ENCODE results near the gene KRTAP12-2.
"Not testable (repeated sequence)": the region's sequence is repeated elsewhere in the genome, so short reads cannot be mapped to it uniquely, and the experiment has no call there.

KRTAP12-2 gene

DNA sequence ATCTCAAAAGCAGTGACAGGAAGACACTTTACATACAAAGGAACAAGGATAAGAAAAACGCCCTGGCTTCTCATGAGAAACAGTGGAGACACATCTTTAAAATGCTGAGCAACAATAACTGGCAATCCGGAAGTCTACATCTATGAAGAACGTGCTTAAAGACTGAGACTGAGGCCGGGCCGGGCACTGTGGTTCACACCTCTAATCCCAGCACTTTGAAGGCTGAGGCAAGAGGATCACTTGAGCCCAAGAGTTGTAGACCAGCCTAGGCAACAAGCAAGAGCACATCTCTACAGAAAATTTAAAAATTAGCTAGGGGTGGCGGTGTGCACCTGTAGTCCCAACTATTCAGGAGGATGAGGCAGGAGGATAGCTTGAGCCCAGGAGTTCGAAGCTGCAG, 17.4 kb upstream of the KRTAP12-2 start:
- no peak for DNase-seq

DNA sequence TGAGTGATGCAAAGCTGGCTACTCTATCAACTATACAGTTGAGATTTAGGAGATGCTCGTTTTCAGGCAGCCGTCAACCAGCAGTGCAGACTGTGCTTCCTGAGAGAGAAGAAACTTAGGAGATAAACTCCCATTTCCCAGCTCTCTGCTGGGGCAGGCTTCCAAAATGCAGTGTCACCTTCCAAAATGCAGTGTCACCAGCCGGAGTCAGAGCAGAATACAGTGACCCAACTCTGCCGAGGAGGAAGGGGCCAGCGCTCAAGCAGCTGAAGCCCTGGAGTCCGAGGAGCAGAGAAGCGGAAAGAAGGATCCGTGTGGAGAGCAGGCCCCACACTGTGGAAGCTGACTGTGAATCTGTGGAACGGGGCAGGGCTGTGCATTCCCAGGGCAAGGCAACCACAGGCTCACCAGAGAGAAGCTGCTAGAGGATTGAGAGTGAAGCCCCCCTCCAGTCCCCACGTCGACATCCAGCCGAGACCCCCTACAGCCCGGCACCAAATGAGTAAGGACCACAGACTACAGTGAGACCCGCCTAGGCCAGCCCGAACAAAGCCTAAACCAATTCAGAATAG, 15.9 kb upstream of the KRTAP12-2 start:
- DNase-seq: no peak

DNA sequence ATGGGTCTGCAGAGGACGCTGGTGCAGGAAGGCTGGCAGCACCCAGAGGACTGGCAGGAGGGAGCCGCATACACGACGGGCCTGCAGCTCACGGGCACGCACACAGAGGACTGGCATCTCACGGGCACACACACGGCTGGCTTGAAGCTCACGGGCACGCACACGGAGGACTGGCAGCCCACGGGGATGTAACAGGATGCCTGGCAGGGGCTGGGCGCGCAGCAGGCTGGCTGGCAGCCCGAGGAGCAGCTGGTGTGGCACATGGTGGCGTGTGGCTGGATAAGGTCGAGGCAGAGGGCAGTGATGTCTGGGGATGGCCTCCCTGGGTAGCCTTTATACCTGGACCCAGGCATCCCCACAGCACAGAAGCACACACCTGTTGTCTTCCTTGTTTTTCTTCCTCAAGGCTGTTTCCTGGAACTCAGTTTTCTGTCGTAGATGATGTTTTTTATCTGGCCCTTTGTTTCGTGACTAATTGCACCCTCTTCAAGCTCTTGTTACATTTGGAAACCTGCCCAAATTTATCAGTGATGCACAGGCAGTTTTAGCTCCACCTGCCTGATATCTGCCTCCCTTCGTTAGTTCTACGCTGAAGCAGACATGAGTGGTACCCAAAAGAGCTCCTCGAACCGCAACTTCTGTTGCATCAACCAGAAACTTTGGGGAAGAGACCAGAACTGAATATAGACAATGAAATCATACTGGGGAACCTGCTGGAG, 15.3 kb upstream of the KRTAP12-2 start, which contains the start of gene KRTAP12-1:
Gene KRTAP12-1 (minus strand): TSS at position 303 of the 719 bp plus-strand sequence. CDS start 40 bp downstream, at position 263.
- DNase-seq: no peak

DNA sequence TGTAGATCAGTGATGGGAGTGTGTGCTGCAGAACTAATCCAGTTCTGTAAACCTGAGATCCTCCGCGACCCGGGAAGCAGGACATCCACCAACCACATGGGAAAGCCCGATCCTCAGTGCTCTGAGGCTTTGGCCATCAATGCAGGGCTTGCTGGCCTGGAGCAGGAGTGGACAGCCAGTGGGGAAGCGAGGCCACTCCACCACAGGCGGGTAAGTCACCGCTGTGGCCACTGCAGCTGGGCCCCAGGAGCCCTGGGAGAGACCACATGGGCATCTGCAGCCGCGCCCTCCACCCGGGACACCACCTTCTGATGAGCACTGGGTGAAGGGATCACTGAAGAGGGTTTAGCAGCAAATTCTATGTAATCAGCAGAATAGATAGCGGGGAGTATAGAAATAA, 14.4 kb upstream of the KRTAP12-2 start:
- DNase-seq: no peak

DNA sequence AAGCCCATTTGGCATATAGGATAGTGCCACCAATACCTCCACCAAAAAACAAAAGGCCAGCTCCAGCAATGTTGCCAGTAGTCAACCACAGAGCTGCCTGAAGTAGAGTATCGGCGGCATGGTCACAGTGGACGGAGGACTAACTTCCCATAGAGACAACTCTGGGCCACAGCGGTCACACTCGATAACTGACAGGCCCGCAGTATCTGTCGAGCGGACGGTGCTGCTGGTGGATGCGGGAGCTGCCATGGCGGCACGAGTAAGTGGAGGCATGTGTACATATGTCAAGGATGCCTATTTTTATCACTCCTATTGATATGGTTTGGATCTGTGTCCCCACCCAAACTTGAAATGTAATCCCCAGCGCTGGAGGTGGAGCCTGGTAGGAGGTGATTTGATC, 11.2 kb upstream of the KRTAP12-2 start:
- peak in 1 of 2 donors; percentile 8 for DNase-seq

DNA sequence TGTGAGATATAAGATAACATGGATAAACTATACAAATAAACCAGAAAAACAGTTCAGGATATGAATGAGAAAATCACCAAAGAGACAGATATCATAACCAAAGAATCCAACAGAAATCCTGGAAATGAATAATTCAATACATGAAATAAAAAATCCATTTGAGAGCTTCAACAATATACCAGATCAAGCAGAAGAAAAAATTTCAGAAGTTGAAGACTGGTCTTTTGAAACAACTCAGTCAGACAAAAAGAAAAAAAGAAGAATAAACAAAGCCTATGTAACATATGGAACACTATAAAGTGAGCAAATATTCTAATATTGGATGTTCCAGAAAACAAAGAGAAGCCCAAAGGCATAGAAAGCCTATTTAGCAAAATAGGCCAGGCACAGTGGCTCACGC, 5.2 kb upstream of the KRTAP12-2 start:
- DNase-seq: no peak

DNA sequence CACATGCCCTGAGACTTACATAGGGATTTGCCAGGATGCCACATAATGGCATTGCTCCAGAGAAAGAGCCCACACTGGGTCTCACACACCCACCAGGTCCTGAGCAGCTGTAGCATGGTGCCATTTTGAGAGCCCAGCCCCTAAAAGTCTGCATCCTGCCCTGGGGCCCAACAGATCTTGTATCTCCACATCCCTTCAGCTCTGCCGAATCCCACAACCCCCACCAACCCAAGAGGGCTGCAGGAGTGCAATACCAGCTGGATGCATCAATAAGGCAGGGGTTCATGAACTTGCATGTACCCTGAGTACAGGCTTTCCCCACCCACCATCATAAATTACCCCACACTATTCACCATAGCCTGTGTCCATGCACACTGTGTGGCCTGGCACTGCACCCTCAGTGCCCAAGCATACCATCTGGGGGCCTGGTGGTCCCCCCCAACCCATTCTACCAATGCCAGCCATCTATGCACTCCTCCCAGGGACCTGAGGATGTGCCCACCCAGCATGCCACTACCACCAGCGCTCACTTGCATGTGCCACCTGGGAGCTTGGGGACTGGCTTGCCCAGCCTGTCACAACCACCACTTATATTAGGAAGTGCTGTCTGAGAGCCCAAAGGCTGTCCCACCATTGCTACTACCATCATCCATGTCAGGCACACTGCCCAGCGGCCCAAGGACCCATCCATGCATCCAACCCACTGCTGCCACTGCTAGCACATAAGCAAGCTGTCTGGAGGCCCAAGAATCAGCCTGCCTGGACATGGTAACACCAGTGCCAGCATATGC, 4.1 kb upstream of the KRTAP12-2 start:
- no peak for DNase-seq

DNA sequence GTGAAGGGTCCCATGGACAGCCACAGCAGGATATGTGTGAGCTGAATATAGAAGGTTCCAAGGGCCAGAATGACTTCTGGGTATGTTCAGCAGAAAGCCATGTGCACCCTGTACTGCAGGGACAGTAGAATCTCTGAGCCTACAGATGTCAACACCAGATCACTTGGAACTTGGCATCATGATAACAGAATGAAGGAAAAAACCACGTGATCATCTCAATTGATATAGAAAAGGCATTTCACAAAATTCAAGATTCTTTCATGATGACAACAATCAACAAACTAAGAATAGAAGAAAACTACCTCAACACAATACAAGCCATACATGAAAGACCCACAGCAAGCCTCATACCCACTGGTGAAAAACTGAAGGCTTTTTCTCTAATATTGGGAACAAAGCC, 885 bp upstream of the KRTAP12-2 start:
- DNase-seq: no peak

DNA sequence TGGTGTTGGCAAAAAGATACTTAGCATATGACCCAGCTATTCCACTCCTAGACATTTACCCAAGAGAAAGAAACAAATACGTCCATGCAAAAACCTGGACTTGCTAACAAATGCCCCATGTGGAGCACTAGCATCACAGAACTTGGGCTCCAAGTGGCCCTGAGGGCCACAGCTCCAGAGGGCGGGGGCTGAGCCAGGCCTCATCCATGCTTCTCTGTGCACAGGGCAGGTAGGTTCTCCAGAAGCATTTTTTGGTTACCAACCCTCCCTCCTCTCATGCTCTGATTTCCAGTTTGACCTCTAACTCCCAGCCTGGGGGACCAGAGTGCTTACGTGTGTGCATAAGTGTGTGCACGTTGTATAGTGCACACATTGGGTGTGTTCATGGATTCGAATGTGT, 2.0 kb downstream of the KRTAP12-2 start:
- DNase-seq: no peak

DNA sequence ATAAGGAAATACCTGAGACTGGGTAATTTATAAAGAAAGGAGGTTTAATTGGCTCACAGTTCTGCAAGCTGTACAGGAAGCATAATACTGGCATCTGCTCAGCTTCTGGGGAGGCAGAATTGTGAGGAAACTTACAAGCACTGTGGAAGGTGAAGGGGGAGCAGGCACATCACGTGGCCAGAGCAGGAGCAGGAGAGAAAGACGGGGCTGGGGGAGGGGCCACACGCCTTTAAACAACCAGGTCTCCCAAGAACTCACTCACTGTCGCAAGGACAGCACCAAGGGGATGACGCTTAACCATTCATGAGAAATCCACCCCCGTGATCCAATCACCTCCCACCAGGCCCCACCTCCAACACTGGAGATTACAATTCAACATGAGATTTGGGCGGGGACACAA, 5.2 kb downstream of the KRTAP12-2 start:
- not testable (repeated sequence) for DNase-seq

DNA sequence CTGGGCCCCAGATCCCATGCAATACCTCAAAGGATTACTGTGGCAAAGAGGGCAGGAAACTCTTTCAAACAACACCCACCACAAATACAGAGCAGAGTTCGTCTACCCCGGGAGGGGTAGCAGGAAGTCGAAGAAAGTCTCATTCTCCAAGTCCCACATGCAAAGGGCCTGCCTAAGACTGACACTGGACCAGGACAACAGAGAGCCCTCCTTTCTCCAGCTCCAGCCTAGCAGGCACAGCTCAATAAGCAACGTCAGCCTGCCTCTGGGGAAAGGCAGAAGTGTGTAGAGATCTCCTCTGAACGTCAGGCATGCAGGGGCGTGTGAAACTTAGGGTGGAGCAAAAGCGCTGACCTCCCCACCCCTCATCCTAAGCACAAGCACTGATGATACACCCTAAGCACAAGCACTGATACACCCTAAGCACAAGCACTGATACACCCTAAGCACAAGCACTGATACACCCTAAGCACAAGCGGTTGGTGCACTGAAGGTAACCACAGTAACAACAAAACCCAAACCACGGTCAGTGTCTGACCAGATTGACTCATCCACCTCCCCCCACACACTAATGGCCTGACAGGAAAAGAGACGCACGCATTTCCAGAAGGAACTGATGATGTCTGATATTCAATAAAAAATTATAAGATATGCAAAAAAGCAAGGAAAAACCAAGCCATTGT, 7.7 kb downstream of the KRTAP12-2 start:
- no peak for DNase-seq

DNA sequence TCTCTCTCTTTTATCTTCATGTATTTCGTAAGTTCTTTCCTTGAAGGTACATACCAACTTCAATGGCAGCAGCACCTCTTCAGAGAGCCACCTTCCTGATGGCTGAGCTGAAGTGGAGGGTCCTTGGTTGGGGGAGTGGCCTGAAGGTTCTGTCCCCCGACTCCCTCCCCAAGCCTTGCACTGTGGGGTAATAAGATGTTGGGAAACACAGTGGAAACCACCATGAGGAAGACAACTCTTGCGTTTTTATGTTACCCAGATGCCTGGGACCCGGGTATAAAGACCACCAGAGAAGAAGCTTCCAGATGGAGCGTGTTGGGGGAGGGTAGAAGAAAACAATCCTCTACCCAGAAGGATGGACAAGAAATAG, 8.2 kb downstream of the KRTAP12-2 start:
- DNase-seq: no peak

DNA sequence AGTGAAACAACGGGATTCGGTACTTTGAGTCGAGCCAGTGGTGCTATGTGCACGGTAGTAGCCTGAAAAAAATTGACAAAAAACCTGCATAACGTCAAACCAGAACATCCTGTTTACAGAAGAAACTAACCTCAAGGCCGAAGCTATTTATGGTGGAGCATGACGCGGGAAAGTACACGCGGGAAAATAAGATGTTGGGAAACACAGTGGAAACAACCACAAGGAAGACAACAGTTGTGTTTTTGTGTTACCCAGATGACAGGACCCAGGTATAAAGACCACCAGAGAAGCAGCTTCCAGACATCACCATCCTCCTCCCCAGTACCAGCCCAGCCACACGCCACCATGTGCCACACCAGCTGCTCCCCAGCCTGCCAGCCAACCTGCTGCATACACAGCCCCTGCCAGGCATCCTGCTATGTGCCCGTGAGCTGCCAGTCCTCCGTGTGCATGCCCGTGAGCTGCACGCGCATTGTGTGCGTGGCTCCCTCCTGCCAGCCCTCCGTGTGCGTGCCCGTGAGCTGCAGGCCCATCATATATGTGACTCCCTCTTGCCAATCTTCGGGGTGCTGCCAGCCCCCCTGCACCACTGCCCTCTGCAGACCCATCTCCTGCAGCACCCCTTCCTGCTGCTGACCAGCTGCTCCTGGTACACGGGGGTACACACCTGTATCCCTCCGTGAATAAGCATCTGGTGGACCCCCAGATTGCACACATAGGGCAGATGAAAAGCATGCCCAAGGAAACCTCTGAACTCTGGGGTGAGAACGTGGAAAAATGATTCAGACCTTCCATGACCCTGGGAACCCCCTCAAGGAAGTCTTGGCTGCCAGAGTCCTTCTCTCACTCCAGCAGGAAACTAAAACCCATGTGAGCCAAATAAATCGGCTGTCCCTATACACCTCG, 8.8 kb downstream of the KRTAP12-2 start, which contains the start of gene KRTAP12-3:
Gene KRTAP12-3 (plus strand): TSS at position 298 of the 906 bp plus-strand sequence. CDS start 48 bp downstream, at position 346.
- no peak for DNase-seq

DNA sequence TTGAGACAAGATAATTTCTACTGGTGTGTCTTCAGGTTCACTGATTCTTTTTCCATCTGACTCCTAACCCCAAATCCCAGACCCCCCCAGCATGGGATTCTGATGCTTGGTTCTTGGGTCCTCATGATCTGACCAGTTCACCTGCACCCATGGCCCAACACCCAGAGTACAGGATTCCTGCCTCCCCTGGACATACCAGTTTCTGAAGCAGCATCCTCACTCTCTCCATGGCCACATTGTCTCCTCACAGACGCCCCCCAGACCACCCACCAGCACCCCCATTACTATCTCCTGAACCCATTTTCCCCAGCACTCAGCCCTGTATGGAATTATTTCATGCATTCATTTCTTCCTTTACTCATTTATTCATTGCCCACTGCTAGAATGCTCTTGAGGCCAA, 9.9 kb downstream of the KRTAP12-2 start:
- DNase-seq: no peak

DNA sequence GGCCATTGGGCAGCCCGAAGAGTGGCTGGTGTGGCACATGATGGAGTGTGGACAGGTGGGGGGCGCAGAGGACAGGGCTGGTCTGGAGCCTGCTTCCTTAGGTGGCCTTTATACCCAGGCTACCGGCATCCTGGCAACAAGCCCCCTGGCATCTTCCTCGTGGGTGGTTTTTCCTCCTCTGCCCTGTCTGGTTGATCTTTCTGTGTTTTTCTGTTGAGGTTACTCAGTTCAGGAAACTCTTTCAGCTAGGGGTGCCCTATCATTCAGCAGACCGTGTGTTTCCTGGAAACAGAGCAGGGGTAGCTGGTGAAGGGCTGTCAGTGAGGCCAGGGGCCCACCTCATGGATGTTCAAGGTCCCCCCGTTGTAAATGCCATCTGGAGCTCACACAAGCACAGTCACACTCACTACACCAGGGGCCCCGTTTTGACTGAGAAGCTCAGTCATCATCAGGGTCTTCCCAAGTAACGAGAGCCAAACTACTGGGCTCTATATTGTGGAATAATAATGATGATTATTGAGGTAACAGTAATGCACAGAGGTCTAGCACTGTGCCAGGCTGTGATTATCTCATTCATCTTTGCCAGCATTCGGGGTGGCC, 12.1 kb downstream of the KRTAP12-2 start, which contains the start of gene KRTAP12-4:
Gene KRTAP12-4 (minus strand): TSS at position 84 of the 600 bp plus-strand sequence. CDS start 45 bp downstream, at position 39.
- no peak for DNase-seq

DNA sequence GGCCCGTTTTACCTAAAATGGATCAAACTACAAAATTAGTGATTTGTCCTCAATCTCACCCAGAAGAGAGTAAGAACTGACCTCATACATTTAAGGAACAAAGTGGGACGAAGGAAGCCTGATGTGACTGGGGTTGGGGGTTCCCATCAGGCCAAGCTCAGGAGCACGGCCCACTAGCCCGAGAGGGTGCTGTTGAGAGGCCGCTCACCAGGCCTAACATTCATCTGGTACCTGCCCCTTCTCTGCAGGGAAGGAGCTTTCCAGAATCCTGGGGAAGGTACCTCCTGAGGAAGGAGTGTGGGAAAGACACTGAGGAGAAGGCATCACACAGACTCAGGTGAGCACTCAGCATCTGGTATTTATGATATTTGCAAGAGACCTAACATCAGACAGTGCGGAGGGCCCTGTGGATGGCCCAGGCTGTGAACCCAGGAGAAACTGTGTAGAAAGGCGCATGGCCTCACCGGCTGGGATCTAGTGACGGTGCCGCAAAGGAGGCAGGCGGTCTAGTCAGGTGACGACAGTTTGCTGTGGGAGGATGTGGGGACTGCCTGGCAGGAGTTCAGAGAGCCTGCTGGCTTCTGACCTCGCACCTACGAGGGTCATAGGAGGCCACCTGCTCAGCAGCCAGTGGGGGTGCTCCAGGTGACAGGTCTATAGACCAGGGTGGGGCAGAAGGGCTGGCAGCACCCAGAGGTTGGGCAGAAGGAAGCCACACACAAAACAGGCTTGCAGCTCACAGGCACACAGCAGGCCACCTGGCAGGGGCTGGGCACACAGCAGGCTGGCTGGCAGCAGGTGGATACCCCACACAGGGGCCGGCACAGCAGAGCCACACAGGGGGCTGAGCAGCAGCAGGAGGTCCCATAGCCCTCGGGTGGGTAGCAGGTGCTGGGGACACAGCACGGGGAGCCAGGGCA, 12.8 kb downstream of the KRTAP12-2 start:
- peak; percentile 14 to 40 for DNase-seq

DNA sequence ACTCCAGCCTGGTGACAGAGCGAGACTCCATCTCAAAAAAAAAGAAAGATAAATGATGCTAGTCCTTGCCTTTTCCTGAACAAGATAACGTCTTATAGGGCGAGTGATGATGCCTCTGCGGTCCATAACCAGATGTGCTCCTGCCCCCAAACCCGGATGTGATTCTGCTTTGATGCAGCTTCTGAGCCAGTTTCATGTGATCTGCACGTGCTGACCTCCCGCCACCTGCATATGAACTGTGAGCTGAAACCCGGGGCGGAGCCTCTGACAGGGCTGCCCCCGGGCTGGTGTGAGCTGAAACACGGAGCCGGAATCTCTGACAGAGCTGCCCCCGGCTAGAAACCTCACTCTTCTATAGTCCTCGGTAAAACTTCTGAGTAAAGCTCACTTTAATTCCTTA, 13.6 kb downstream of the KRTAP12-2 start:
- DNase-seq: no peak

DNA sequence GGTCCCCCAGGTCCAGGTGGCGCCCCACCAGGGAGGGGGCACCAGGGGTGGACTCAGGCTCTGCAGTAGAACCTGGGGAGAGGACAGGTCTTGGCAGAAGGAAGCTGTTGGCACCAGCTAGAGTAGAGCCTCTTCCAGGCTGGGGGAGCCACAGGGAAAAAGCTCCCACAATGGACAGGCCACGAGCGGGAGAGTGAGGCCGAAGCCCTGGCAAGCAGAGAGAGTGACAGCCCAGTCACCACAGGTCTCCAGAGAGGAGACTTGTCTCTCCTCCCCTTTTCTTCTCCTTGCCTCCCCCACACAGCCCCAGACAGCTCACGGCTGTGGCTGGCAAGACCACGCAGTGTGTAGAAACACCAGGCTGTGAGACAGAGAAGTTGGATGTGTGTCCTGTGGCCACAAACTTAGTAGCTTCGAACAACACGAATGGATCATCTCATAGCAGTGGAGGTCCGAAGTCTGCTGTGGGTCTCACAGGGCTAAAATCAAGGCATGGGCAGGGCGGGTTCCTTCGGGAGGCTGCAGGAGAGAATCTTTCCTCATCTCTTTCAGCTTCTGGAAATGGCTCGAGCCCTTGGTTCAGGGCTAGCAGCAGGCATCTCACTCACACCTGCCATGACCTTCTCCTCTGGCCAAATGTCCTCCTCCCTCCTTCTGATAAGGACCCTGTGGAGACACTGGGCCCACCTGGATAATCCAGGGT, 15.6 kb downstream of the KRTAP12-2 start:
- DNase-seq: no peak

DNA sequence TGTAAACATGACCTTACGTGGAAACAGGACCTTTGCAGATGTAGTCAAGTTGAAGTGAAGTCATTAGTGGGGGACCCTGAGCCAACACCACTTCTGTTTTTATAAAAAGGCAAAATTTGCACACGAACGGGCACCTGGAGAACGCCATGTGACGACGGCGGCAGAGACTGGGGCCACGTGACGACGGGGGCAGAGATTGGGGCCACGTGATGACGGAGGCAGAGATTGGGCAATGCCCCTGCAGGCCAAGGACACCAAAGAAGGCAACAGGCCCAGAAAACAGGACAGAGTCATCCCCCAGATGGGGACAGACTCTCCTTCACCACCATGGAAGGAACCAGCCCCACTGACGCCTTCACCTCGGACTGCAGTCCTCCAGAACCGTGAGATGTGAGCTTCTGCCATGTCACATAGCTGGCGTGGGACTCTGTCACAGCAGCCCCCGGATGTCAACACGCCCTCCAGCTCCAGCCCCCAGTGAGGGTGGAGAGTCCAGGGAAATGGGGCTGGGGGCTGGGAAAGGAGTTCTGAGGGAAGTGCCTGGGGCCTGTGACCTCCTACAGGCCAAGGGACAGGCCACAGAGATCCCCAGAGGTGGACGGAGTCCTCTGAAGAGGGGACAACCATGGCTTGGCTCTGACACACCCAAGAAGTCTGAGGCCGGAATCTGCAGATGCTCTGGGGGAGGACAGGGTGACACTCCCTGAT, 16.3 kb downstream of the KRTAP12-2 start:
- no peak for DNase-seq

Measured in stimulated activated CD4-positive, alpha-beta T cell treated with anti-CD3 and anti-CD28 coated beads, Interleukin-2, amount 100 ng/mL, for 24 hours (primary cell).